IMR-90 (cell line): Measurements from ENCODE around the gene TMEM106A. TPM values are rescaled to one million over a fixed set of nuclear protein-coding genes. Genes with fewer than 3 reads are reported as not detected.
A peak's percentile ranks its signal among the peaks of the same experiment; 100 is the strongest.

Source experiments
- ATAC-seq: fragments of 200-7000 bp; cut with Tn5 transposase; 2 replicates; pipeline ENCODE4 v1.9.1; 2020; ENCODE audit warnings: low read depth, mild to moderate bottlenecking, moderate library complexity
- BruUV-seq: library from RNA; stranded (reverse); fragments of 400-500 nt; replicated peaks from 2 replicates; lab custom pipeline; 2021; lab: Mats Ljungman, UMichigan
- CTCF ChIA-PET: fragments of 300-600 bp; formaldehyde crosslinking; extraction: SDS; loops from one replicate; lab custom pipeline; 2021; ENCODE audit warnings: antibody characterized with exemption; lab: Yijun Ruan, JAX
- POLR2A ChIA-PET: fragments of 300-600 bp; sonication (Branson Sonifier 250); formaldehyde crosslinking; loops from one replicate; lab custom pipeline; 2022; ENCODE audit warnings: antibody characterized with exemption; ENCODE audit not compliant: unreplicated experiment; lab: Charles Lee
- DNase-seq: peaks from one replicate; pipeline ENCODE4 v3.0.0; 2013
- H2AFZ ChIP-seq: replicated peaks from 2 replicates; pipeline ENCODE3; 2013; ENCODE audit warnings: low read length, mild to moderate bottlenecking; ENCODE audit not compliant: poor library complexity
- H2AK5ac ChIP-seq: 2 replicates; pipeline ENCODE4 v1.6.1; 2013; ENCODE audit warnings: low read depth, low read length, inconsistent platforms
- H2AK9ac ChIP-seq: replicated peaks from 2 replicates; pipeline ENCODE3; 2013; ENCODE audit warnings: mild to moderate bottlenecking, low read depth, low read length, moderate library complexity; ENCODE audit not compliant: poor library complexity
- H2BK120ac ChIP-seq: 2 replicates; pipeline ENCODE4 v1.6.1; 2013; ENCODE audit warnings: low read depth, low read length, inconsistent platforms
- H2BK15ac ChIP-seq: 3 replicates; pipeline ENCODE4 v1.6.1; 2013; ENCODE audit warnings: low read depth, low read length, inconsistent platforms
- H2BK20ac ChIP-seq: 2 replicates; pipeline ENCODE4 v1.6.1; 2013; ENCODE audit warnings: low read depth, mild to moderate bottlenecking, inconsistent platforms, low read length, moderate library complexity
- H2BK5ac ChIP-seq: 2 replicates; pipeline ENCODE4 v1.6.1; 2013; ENCODE audit warnings: mild to moderate bottlenecking, low read depth, low read length, inconsistent platforms; ENCODE audit not compliant: poor library complexity, severe bottlenecking
- H3K14ac ChIP-seq: replicated peaks from 2 replicates; pipeline ENCODE4 v1.6.1; 2013; ENCODE audit warnings: low read depth, low read length, inconsistent platforms
- H3K18ac ChIP-seq: 2 replicates; pipeline ENCODE4 v1.6.1; 2013; ENCODE audit warnings: low read depth, low read length, control low read depth
- H3K23ac ChIP-seq: 2 replicates; pipeline ENCODE4 v1.6.1; 2013; ENCODE audit warnings: low read depth, low read length, inconsistent platforms
- H3K27ac ChIP-seq: 2 replicates; pipeline ENCODE4 v1.5.1; 2013; ENCODE audit warnings: mild to moderate bottlenecking, control low read depth, low read length; ENCODE audit not compliant: insufficient read depth
- H3K27me3 ChIP-seq: 2 replicates; pipeline ENCODE4 v1.6.1; 2013; ENCODE audit warnings: low read length; ENCODE audit not compliant: control insufficient read depth, insufficient read depth
- H3K36me3 ChIP-seq: 2 replicates; pipeline ENCODE4 v1.6.1; 2013; ENCODE audit warnings: low read length, mixed read lengths; ENCODE audit not compliant: control insufficient read depth, insufficient read depth
- H3K4ac ChIP-seq: 2 replicates; pipeline ENCODE4 v1.6.1; 2013; ENCODE audit warnings: low read depth, low read length, inconsistent platforms
- H3K4me1 ChIP-seq: 2 replicates; pipeline ENCODE4 v1.6.1; 2013; ENCODE audit warnings: low read length, mixed read lengths; ENCODE audit not compliant: control insufficient read depth, insufficient read depth
- H3K4me2 ChIP-seq: 2 replicates; pipeline ENCODE4 v1.6.1; 2013; ENCODE audit warnings: low read depth, mild to moderate bottlenecking, control low read depth, low read length, moderate library complexity
- H3K4me3 ChIP-seq: 2 replicates; pipeline ENCODE4 v1.5.1; 2013; ENCODE audit warnings: low read depth, mild to moderate bottlenecking, control low read depth, low read length, moderate library complexity; ENCODE audit not compliant: insufficient read depth
- H3K56ac ChIP-seq: 2 replicates; pipeline ENCODE4 v1.6.1; 2013; ENCODE audit warnings: low read length, inconsistent platforms; ENCODE audit not compliant: insufficient read depth; ENCODE audit errors: extremely low read depth
- H3K79me1 ChIP-seq, 2 experiments: 2 replicates each; pipeline ENCODE4 v1.6.1; 2013; ENCODE audit warnings: low read length in 2 of 2, inconsistent platforms in 1 of 2, low read depth in 1 of 2
- H3K9ac ChIP-seq: 2 replicates; pipeline ENCODE4 v1.6.1; 2013; ENCODE audit warnings: low read depth, low read length, control low read depth
- H3K9me1 ChIP-seq: 2 replicates; pipeline ENCODE4 v1.6.1; 2013; ENCODE audit warnings: low read length, inconsistent platforms; ENCODE audit not compliant: insufficient read depth
- H3K9me3 ChIP-seq: 2 replicates; pipeline ENCODE4 v1.6.1; 2013; ENCODE audit warnings: low read length; ENCODE audit not compliant: control insufficient read depth, insufficient read depth
- H4K20me1 ChIP-seq: 2 replicates; pipeline ENCODE4 v1.6.1; 2013; ENCODE audit warnings: low read length, inconsistent platforms; ENCODE audit not compliant: insufficient read depth
- H4K5ac ChIP-seq: 2 replicates; pipeline ENCODE4 v1.6.1; 2013; ENCODE audit warnings: mild to moderate bottlenecking, low read depth, low read length, control low read depth
- H4K8ac ChIP-seq, 2 experiments: 2 replicates each; pipeline ENCODE4 v1.6.1; 2013; ENCODE audit warnings: low read depth in 2 of 2, low read length in 2 of 2, control low read depth in 1 of 2, inconsistent platforms in 1 of 2
- H4K91ac ChIP-seq: 2 replicates; pipeline ENCODE4 v1.6.1; 2013; ENCODE audit warnings: low read depth, low read length, inconsistent platforms; ENCODE audit not compliant: insufficient read depth
- BHLHE40 ChIP-seq: fragments of 150-350 bp; IDR thresholded peaks from 2 replicates; pipeline ENCODE4 v1.6.1; 2016; ENCODE audit warnings: mild to moderate bottlenecking, low read depth, low read length
- CEBPB ChIP-seq: IDR thresholded peaks from 2 replicates; pipeline ENCODE4 v1.6.1; 2012; ENCODE audit warnings: low read depth, low read length, improper control_type of control experiment
- CTCF ChIP-seq: conservative IDR thresholded peaks from 2 replicates; pipeline ENCODE4 v1.5.1; 2012; ENCODE audit warnings: mild to moderate bottlenecking, low read depth, low read length, improper control_type of control experiment
- NFE2L2 ChIP-seq: fragments of 150-350 bp; IDR thresholded peaks from 2 replicates; pipeline ENCODE4 v1.6.1; 2016; ENCODE audit warnings: low read depth, mild to moderate bottlenecking, low read length
- POLR2A ChIP-seq: IDR thresholded peaks from 2 replicates; pipeline ENCODE4 v1.6.1; 2012; ENCODE audit warnings: mild to moderate bottlenecking, low read depth, low read length
- RFX5 ChIP-seq: IDR thresholded peaks from 2 replicates; pipeline ENCODE4 v1.8.0; 2012; ENCODE audit warnings: low read depth, mild to moderate bottlenecking, low read length, moderate library complexity
- SMC3 ChIP-seq: fragments of 150-350 bp; IDR thresholded peaks from 2 replicates; pipeline ENCODE4 v1.6.1; 2016; ENCODE audit warnings: low read depth, mild to moderate bottlenecking, antibody characterized with exemption, low read length, moderate library complexity
- WGBS, 2 experiments: methylation state at CpG; one replicate each; pipeline versions ENCODE4 v1.1.5 to v1.1.7; 2013; ENCODE audit warnings: missing lambda C conversion rate in 2 of 2; ENCODE audit not compliant: insufficient read length in 1 of 2; ENCODE audit errors: extremely low coverage in 2 of 2; 5-methylcytosine and 5-hydroxymethylcytosine counted together
- dilution Hi-C: fragments of 300-500 bp; cut with HindIII; formaldehyde crosslinking; loops from one replicate; pipeline ENCODE4 v1.14.3; 2018; ENCODE audit warnings: low sequenced_read_pairs; ENCODE audit not compliant: unreplicated experiment
- in situ Hi-C: fragments of 300-500 bp; cut with MboI; formaldehyde crosslinking; loops from 3 replicates; pipeline ENCODE4 v1.14.3; 2019; ENCODE audit warnings: low sequenced_read_pairs, inconsistent platforms, mixed read lengths
- intact Hi-C: fragments of 100-400 bp; cut with micrococcal nuclease; formaldehyde crosslinking; loops from 2 replicates; pipeline ENCODE4 v1.10.0; 2022
- polyA plus RNA-seq, 3 experiments: library from polyadenylated mRNA; depleted of rRNA; stranded (reverse); fragments of >200 nt; gene quantifications; 2 replicates each; pipeline ENCODE4 v1.2.3, GENCODE V29; 2012; ENCODE audit warnings: low replicate concordance in 1 of 3
- total RNA-seq: library from RNA; depleted of rRNA; stranded (reverse); fragments of >200 nt; gene quantifications from 2 replicates; pipeline ENCODE4 v1.2.3, GENCODE V29; 2012

Gene TMEM106A
- total and polyA plus RNA-seq, 2 of the 4 experiments (the other 2 are of a cell fraction): 2.2 to 7.5 TPM

DNA sequence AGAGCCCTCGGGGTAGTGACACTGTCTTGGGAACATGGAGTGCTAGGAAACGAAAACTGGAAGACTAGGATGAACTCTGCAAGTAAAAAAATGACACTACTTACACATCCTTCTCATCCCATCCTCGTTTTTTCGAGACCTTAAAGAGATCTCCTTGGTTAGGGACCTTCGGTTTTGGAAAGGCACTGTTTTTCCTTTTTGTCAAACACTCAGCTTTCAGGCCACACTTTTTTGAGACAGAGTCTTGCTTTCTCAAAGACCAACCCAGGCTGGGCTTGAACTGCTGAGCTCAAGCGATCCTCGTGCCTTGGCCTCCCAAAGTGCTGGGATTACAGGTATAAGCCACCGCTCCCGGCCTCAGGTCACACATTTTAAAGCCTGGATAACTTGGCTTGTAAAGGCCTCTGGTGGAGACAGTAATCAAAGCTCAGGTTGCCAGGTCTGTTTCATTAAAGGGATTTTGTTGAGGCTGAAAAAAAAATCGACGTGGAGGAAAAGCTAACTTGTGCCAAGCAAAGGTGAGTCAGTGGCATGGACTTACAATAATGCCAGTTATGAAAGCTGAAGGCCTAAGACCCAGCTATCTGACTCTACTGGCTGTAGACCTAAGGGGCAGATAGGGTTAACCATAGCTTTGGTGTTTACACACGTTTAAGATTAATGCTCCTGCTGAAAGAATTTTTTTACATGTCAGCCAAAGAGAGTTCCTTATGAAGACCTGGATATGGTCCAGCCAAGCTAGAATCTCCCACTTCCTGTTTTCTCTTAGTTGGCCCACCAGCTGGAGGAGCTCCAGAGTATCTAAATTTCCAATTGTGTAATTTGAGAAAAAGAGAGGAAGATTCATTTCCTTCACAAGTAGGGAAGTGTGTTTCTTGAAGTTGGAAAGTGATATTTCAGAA, 39.8 kb upstream of the TMEM106A start:
- dilution Hi-C loops (no loop called here), intact Hi-C loops (loop anchor here (1.0 to 5.0 kb wide), 2 partner anchors 45 to 148 kb away; partner anchors contain the start of gene BRCA1), in situ Hi-C loops (loop anchor here (5.0 kb wide), 1 partner anchor 145 kb away; the partner anchor contains the start of gene RND2)
- Histone ChIP-seq H3K36me3 (peaks cover 6% of the 10 kb centered on the region), H3K23ac (peak overlapping the region; percentile 99), H3K9ac (peak overlapping the region; percentile 94), H2AK5ac (peak overlapping the region; percentile 89), H3K27me3 (no peaks in the 10 kb centered on the region), H2AFZ (peak overlapping the region; percentile 92), H4K5ac (peak overlapping the region; percentile 69), H3K4ac (peak overlapping the region; percentile 93), H2AK9ac (peak overlapping the region; percentile 95), H2BK15ac (peak overlapping the region; percentile 64), H4K8ac (peak overlapping the region; percentile 71 to 84), H3K9me1 (no peaks in the 10 kb centered on the region), H3K27ac (peak overlapping the region; percentile 98), H2BK5ac (peak overlapping the region; percentile 97), H4K20me1 (peaks cover 9% of the 10 kb centered on the region; the same call in 1 of the 2 replicates), H3K56ac (peak overlapping the region; percentile 95), H2BK20ac (peak overlapping the region; percentile 68), H4K91ac (peak overlapping the region; percentile 94), H3K4me2 (peak overlapping the region; percentile 86), H3K18ac (peak overlapping the region; percentile 76), H3K79me1 (peaks cover 3 to 61% of the 10 kb centered on the region in 2 experiments; a peak in 3 of 4 replicates), H3K14ac (peak overlapping the region; percentile 91), H2BK120ac (peak overlapping the region; percentile 86), H3K9me3 (no peaks in the 10 kb centered on the region), H3K4me1 (peaks cover 2% of the 10 kb centered on the region; the same call in 1 of the 2 replicates), H3K4me3 (peak overlapping the region; percentile 75)
- ATAC-seq (peak; percentile 19), DNase-seq (peak; percentile 95)
- TF ChIP-seq CEBPB: peak; percentile 56; the same call in 1 of the 2 replicates
- peak; percentile 18; the same call in 1 of the 2 replicates for TF ChIP-seq SMC3
- TF ChIP-seq CTCF: peak; percentile 37
- TF ChIP-seq POLR2A: 0 out of 2 replicates have a peak, but pooled peaks have one; percentile 1
- TF ChIP-seq RFX5: no peak
- TF ChIP-seq BHLHE40: peak; percentile 17; the same call in 1 of the 2 replicates
- no peak for TF ChIP-seq NFE2L2
- TSS peak; percentile 84 for BruUV-seq
- ChIA-PET CTCF (interaction anchor here (2.3 kb wide), 1 partner anchor 147 kb away, joined by 15 read pairs; no protein-coding TSS in a partner anchor), POLR2A (interaction anchor here (0.6 to 2.0 kb wide), 6 partner anchors 144 to 196 kb away, joined by 3 to 12 read pairs (median 8); partner anchors contain the start of gene RPL27)
- WGBS, 2 experiments: 24% methylated on average over 4 of the region's 12 CpGs; no CpG with 5 or more reads in 1 of the 2 experiments
